Keratinocyte (primary cell): ENCODE measurements around the gene FXYD6. TPM values are rescaled to one million over a fixed set of nuclear protein-coding genes. Genes with fewer than 3 reads are reported as not detected.

ENCODE experiments used
- DNase-seq: peaks from one replicate; pipeline ENCODE4 v3.0.0-alpha.2; 2011; ENCODE audit warnings: low read depth, missing footprints, low spot score
- FAIRE-seq: peaks from 2 replicates; lab custom pipeline; 2011; peaks lifted over from hg19 to GRCh38; lab: Jason Lieb, UNC
- H2AFZ ChIP-seq: 2 replicates; pipeline ENCODE4 v1.6.0; 2012; ENCODE audit warnings: low read length, control low read depth, inconsistent platforms; ENCODE audit not compliant: control insufficient read depth
- H3K27ac ChIP-seq: 2 replicates; pipeline ENCODE4 v1.5.1; 2011; ENCODE audit warnings: low read length; ENCODE audit not compliant: control insufficient read depth, insufficient read depth
- H3K27me3 ChIP-seq: 3 replicates; pipeline ENCODE4 v1.6.0; 2011; ENCODE audit warnings: low read length; ENCODE audit not compliant: control insufficient read depth, insufficient read depth; ENCODE audit errors: extremely low read depth
- H3K36me3 ChIP-seq, 2 experiments: 2 replicates in 1 of 2; 3 replicates in 1 of 2; pipeline ENCODE4 v1.5.1; 2011; ENCODE audit warnings: low read length in 2 of 2, mild to moderate bottlenecking in 1 of 2; ENCODE audit not compliant: control insufficient read depth in 2 of 2, insufficient read depth in 2 of 2; ENCODE audit errors: extremely low read depth in 1 of 2
- H3K4me1 ChIP-seq: 3 replicates; pipeline ENCODE4 v1.5.1; 2011; ENCODE audit warnings: low read length; ENCODE audit not compliant: control insufficient read depth, insufficient read depth; ENCODE audit errors: extremely low read depth
- H3K4me2 ChIP-seq: 3 replicates; pipeline ENCODE4 v1.6.0; 2011; ENCODE audit warnings: low read depth, low read length; ENCODE audit not compliant: control insufficient read depth, insufficient read depth; ENCODE audit errors: extremely low read depth
- H3K4me3 ChIP-seq, 3 experiments: fragments of 200-600 bp in 1 of 3; sonication (generic) in 1 of 3; 2 replicates in 2 of 3; 3 replicates in 1 of 3; pipeline ENCODE4 v1.5.1; 2011 to 2016; ENCODE audit warnings: low read length in 3 of 3, mild to moderate bottlenecking in 3 of 3, control low read depth in 2 of 3, inconsistent platforms in 1 of 3, low read depth in 1 of 3, mixed read lengths in 1 of 3, mixed run types in 1 of 3, moderate library complexity in 1 of 3; ENCODE audit not compliant: control insufficient read depth in 2 of 3, insufficient read depth in 2 of 3; ENCODE audit errors: extremely low read depth in 1 of 3
- H3K79me2 ChIP-seq: 2 replicates; pipeline ENCODE4 v1.6.0; 2012; ENCODE audit warnings: low read length; ENCODE audit not compliant: control insufficient read depth, insufficient read depth
- H3K9ac ChIP-seq: 3 replicates; pipeline ENCODE4 v1.6.0; 2011; ENCODE audit warnings: low read length; ENCODE audit not compliant: control insufficient read depth, insufficient read depth; ENCODE audit errors: extremely low read depth
- H3K9me1 ChIP-seq: 3 replicates; pipeline ENCODE4 v1.6.0; 2011; ENCODE audit warnings: low read length; ENCODE audit not compliant: control insufficient read depth, insufficient read depth; ENCODE audit errors: extremely low read depth
- H3K9me3 ChIP-seq: 2 replicates; pipeline ENCODE4 v1.5.1; 2012; ENCODE audit warnings: low read depth, low read length; ENCODE audit not compliant: control insufficient read depth
- H4K20me1 ChIP-seq: 3 replicates; pipeline ENCODE4 v1.6.0; 2011; ENCODE audit warnings: low read length; ENCODE audit not compliant: control insufficient read depth, insufficient read depth; ENCODE audit errors: extremely low read depth
- EZH2 ChIP-seq: IDR thresholded peaks from one replicate; pipeline ENCODE4 v1.6.1; 2012; ENCODE audit warnings: inconsistent platforms, mild to moderate bottlenecking, low read length, moderate library complexity
- dilution Hi-C: fragments of 300-500 bp; cut with MboI; formaldehyde crosslinking; loops from one replicate; pipeline ENCODE4 v1.7.0; 2020; ENCODE audit warnings: low sequenced_read_pairs; ENCODE audit not compliant: extremely low pct_ligation_motif_present
- polyA plus RNA-seq, 5 experiments: library from polyadenylated mRNA; depleted of rRNA in 3 of 5; stranded (reverse) in 3 of 5; stranded (forward) in 1 of 5; unstranded in 1 of 5; fragments of >200 nt; gene quantifications; 1 replicate in 1 of 5; 2 replicates in 3 of 5; 3 replicates in 1 of 5; pipeline versions ENCODE4 v1.2.1 to v1.2.3, GENCODE V29; 2011 to 2012; ENCODE audit warnings: missing spikeins in 2 of 5, low read depth in 1 of 5, low replicate concordance in 1 of 5
- TF ChIP-seq, protein P1 (sequence below), 3 experiments: IDR thresholded peaks in 1 of 3; conservative IDR thresholded peaks in 1 of 3; optimal IDR thresholded peaks in 1 of 3; 2 replicates in 2 of 3; 3 replicates in 1 of 3; pipeline versions ENCODE3 to v1.5.1; 2011; ENCODE audit warnings: low read length in 3 of 3, mild to moderate bottlenecking in 3 of 3, moderate library complexity in 2 of 3, control low read depth in 1 of 3, inconsistent platforms in 1 of 3; ENCODE audit not compliant: insufficient read depth in 2 of 3; ENCODE audit errors: extremely low read depth in 1 of 3

The FXYD6 gene
- polyA plus RNA-seq, 1 donor (not counting 4 experiments of a cell fraction or from before 2014, with no cell fraction given) = not detected

DNA sequence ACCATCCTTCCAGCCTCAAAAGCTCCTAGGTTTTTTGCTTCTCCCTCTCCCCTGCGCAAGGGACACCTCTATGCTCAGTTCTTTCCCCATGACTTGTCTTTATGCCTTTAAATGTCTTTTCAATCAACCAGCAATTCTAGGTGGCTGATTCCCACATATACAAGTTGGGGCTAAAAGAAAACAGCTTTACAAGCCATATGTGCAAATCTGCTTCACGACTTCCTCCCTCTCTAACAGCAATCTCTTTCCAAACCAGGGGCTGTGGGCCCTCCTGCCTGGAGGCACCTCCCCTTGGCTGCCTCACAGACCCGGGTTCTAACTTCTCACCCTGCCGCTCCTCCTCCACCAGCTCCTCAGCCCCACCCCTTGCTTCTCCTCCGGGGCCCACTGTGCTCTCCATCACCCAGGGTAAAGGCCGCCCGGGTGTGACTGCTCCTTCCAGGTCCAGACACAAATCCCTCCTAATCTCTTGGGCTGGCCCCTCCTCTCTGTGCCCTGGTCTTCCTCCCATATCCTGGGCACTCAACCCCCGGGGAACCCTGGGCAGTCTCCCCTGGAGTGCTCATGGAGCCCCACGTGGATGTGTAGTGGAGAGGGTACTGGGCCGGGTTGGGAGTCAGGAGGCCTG, 38.6 kb upstream of the FXYD6 start:
- Histone ChIP-seq H4K20me1 (no peaks in the 10 kb centered on the region), H3K4me3 (no peak overlapping the region), H3K9me1 (no peaks in the 10 kb centered on the region), H3K4me2 (no peak overlapping the region), H3K9ac (no peak overlapping the region), H3K79me2 (no peaks in the 10 kb centered on the region), H3K36me3 (no peaks in the 10 kb centered on the region), H3K4me1 (no peaks in the 10 kb centered on the region), H3K9me3 (no peaks in the 10 kb centered on the region), H3K27me3 (peaks cover 14% of the 10 kb centered on the region), H3K27ac (no peak overlapping the region), H2AFZ (no peak overlapping the region)
- DNase-seq = no peak
- no peak for TF ChIP-seq EZH2
- TF ChIP-seq, protein P1, sequence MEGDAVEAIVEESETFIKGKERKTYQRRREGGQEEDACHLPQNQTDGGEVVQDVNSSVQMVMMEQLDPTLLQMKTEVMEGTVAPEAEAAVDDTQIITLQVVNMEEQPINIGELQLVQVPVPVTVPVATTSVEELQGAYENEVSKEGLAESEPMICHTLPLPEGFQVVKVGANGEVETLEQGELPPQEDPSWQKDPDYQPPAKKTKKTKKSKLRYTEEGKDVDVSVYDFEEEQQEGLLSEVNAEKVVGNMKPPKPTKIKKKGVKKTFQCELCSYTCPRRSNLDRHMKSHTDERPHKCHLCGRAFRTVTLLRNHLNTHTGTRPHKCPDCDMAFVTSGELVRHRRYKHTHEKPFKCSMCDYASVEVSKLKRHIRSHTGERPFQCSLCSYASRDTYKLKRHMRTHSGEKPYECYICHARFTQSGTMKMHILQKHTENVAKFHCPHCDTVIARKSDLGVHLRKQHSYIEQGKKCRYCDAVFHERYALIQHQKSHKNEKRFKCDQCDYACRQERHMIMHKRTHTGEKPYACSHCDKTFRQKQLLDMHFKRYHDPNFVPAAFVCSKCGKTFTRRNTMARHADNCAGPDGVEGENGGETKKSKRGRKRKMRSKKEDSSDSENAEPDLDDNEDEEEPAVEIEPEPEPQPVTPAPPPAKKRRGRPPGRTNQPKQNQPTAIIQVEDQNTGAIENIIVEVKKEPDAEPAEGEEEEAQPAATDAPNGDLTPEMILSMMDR (optimal IDR thresholded peaks at IDR 0.05 in 1 of 3, IDR thresholded peaks at IDR 0.05 in 1 of 3, conservative IDR thresholded peaks at IDR 0.05 in 1 of 3; ENCODE audit: extremely low read depth in 1 of 3, insufficient read depth in 2 of 3, low read length in 3 of 3) = no peak
- FAIRE-seq = no peak
- dilution Hi-C loops = no loop called here

DNA sequence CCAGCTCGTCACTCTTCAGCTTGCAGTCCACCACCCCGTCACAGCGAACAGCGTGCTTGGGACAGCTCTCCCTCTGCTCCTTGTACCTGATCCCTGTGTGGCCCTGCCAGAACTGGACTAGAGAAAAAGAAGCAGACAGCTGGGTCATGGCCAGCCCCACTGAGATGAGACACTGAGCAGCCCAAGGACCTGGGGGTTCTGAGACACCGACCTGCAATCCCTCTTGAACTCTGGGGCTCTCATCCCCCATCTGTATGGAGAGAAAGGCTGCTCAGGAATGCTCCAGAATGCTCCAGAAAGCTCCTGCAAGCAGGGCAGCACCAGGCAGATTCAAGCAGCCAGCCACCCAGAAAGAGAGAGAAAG, 37.9 kb upstream of the FXYD6 start:
- H3K4me2 ChIP-seq = no peak overlapping the region
- H3K36me3 ChIP-seq = no peaks in the 10 kb centered on the region
- TF ChIP-seq EZH2 = no peak
- TF ChIP-seq, protein P1 (optimal IDR thresholded peaks at IDR 0.05 in 1 of 3, IDR thresholded peaks at IDR 0.05 in 1 of 3, conservative IDR thresholded peaks at IDR 0.05 in 1 of 3; ENCODE audit: extremely low read depth in 1 of 3, insufficient read depth in 2 of 3, low read length in 3 of 3) = no peak
- H3K27ac ChIP-seq = no peak overlapping the region
- no peaks in the 10 kb centered on the region for H3K9me1 ChIP-seq
- FAIRE-seq = no peak
- DNase-seq = no peak
- no peak overlapping the region for H2AFZ ChIP-seq
- no peaks in the 10 kb centered on the region for H3K79me2 ChIP-seq
- no peak overlapping the region for H3K9ac ChIP-seq
- H3K27me3 ChIP-seq = peaks cover 14% of the 10 kb centered on the region
- H3K4me1 ChIP-seq = no peaks in the 10 kb centered on the region
- H4K20me1 ChIP-seq = no peaks in the 10 kb centered on the region
- dilution Hi-C loops = no loop called here
- H3K9me3 ChIP-seq = no peaks in the 10 kb centered on the region
- no peak overlapping the region for H3K4me3 ChIP-seq
